Glomerular visceral epithelial cell (primary cell): ENCODE measurements around the gene OGDHL.
"Not testable (repeated sequence)": the region's sequence is repeated elsewhere in the genome, so short reads cannot be mapped to it uniquely, and the experiment has no call there.

Source experiments
- DNase-seq: peaks from one replicate; pipeline ENCODE4 v3.0.0-alpha.2; 2016; ENCODE audit errors: extremely low spot score

Gene OGDHL

DNA sequence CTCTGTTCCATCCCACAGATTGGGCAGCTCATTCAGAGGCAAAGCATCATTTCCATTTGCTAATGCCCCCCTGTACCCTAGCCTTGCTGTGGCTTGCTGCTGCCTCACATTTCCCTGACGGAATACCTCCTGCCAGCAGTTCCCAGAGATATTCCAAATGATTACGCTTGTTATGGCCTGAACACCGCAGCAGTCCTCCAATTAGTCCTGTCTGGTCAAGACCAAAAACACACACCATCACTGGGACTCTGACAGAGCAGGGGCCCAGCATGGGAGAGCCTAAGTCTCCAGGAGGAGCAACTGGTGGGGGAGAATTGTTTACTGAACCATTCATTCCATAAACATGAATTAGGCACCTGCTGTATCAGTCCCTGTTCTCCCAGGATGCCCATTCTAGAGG lies 6.1 kb downstream of the OGDHL start:
- no peak for DNase-seq

DNA sequence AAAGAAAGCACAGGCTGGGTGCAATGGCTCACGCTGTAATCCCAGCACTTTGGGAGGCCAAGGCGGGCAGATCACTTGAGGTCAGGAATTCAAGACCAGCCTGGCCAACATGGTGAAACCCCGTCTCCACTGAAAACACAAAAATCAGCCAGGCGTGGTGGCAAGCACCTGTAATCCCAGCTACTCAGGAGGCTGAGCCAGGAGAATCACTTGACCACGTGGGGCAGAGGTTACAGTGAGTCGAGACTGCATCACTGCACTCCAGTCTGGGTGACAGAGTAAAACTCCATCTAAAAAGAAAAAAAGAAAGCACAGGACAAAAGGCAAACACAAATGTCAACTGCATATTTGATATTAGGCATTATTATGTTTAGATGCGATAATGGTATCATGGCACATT lies 7.2 kb downstream of the OGDHL start:
- not testable (repeated sequence) for DNase-seq

DNA sequence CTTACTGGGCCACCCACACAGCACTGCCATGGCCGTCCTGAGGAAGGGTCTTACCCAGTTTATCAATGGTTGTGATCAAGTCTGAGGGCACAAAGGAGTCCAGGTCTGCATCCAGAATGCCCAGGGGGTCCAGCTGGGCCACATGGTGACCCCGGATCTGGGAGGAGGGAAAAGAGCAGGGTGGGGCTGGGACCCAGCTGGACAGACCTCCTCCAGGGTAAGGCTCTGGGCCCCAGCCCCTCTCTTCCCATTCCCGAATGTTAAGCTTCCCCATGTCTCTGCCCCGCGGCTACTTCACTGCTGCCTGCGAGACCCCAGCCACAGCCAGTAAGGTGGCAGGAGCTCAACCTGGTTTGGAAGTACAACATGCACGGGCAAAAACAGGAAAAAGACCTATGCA lies 9.5 kb downstream of the OGDHL start:
- DNase-seq: no peak

DNA sequence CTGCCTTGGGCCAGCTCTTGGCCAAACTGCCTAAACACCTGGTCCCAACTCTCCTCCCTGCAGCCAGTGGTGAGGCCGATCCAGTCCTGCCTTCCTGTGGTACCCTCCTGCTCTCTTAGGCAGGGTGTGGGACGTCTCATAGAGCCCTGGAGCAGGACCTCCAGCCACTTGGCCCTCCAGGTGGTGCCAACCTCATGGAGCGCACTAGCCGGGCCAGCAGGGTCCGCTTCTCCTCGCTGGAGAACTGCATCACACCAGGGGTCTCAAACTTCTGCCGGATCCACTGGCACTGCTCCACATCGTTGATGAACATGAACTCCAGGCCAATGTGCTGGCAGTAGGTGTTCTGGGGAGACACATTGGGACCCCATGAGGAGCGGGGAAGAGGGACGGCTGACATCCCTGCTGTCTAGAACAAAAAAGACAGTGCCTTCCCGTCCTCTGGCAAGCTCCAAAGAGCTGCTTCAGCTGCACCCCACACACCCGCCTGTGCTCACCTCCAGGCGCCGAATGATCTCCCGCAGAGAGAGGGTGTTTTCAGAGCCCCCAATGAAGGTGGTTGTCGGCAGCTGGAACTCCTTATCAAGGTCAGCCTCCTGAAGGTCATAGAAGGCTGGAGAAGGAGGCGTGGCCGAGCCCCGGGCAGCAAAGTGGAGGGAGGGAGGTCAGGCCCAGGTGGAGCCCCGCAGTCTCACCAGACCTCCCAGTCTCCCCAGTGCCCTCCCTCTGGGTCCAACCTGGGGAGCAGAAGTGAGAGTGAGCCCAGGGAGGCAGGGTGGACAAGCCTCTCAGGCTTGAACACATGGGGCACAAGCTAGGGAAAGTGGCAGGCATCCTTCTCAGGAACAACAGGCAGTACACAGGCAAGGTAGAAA lies 10.2 kb downstream of the OGDHL start:
- no peak for DNase-seq

DNA sequence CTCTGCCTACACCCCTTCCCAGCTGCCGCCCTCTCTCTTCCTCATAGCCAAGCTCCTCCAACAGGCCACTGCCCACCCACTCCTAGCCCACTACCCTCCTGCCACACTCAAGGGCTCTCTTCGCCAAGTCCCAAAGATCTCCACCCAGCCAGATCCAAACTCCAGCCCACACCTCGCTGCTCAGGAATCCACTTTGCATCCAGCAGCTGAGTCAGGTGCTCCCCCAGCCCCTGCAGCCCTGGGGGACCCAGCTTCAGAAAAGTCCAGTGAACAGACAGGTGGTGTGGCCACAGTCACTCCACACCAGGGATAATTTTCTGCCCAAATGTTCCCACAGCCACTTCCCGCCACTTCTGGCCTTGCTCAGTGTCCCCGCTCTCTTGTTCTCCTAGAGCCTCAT lies 10.9 kb downstream of the OGDHL start:
- DNase-seq: no peak

DNA sequence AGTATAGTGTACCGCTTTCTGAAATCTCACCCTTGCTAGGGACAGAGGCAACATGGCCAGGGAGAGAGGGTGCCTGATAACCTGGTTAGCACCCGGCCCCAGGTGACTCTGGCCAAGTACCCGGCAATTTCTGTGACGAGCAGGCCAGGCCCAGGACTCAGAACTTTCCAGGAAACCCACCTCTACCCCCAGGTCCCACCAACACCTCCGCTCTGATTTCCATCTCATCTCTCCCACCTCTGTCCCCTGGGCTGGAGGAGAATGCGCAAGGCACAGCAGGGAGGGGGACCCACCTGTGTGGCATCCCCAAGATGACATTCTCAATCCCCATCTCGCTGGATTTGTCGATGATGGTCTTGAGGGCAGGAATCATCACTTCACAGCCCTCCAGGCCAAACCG lies 11.6 kb downstream of the OGDHL start:
- DNase-seq: no peak

DNA sequence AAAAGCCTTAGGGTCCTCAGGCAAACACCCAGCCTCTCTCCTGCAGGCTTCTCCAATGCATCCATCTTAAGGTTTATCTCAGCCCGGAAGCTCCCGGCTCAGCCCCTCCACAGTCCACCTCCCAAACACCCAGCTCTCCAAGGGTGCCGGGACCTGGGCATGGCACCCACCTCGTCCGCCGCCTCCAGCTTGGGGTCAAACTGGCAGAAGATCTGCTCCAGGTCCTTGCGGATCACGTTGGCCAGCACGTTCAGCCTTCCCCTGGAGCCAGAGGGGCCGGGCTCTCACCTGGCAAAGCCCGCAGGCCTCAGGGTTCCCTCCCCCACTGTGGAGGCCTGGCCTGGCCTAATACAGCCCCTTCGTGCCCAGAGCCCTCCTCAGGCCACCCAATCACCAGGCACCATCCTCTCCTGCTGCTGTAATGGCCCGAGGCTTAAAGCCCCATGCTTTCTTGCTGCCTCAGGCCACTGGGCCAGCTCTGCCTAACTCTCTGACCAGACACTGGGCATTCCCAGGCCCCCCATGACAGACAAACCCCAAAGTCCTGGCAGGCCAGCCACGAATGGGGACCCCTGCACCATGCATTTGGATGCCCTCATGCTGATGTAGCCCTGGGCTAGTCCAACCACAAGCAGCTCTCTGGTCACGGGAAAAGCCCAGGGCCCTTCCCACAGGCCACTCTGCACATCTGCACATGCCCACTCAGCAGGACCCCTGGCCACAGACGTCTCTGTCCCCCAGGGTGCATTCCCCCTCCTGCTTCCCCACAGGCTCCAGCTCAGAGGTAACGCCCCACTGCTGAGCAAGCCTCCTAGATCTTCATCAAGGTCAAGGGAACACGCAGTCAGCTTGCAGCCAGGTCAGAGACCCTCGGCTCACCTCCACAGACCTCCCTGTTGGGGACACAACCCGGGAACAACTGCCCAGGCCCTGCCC lies 12.3 kb downstream of the OGDHL start:
- no peak for DNase-seq

DNA sequence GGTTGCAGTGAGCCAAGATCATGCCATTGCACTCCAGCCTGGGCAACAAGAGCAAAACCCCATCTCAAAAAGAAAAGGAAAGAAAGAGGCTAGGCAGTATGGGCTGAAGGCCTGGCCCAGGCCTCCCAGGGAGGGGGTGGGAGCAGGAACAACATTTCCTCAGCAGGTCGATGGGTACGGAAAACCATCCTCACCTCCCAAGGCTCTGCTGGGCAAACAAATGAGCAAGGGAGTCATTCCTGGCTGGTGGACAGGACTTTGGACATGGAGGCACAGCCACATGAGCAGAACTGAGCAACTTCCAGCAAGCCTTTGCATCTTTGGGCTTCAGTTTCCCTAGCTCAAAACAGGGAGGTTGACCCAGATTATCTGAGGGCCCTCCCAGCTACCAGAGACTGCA lies 13.0 kb downstream of the OGDHL start:
- DNase-seq: no peak

DNA sequence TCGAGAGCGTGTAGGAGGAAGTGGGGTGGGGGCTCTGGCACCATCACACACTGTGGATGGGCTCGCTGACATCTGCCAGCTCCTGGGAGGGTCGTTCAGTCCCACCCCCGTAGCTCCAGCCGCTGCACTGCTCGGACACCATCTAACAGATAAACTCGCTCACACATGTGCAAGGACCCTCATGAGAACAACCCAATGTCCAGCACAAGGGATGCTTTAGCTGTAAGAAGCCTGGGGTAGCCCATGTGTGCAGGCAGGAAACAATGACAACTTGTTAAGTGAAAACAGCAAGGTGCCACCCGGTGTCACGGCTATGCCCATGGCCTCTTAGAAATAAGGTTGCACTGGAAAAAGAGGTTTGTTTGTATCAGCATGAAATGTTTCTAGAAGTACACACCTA lies 14.1 kb downstream of the OGDHL start:
- no peak for DNase-seq

DNA sequence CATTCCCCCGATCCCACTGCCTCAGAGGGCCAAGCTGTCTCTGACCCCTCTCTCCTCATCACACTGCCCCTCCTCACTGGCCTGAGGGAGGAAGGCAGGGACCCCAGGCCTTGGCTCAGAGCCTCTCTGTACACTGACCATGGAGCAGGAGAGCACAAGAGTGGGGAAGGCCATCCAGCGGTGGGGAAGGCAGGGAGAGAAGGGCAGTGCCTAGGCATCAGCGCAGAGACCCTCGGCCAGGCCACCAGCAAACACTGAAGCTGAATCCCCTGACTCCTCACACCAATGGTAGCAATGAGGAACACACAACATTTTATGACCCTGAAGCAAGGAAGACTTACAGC lies 14.8 kb downstream of the OGDHL start:
- no peak for DNase-seq

DNA sequence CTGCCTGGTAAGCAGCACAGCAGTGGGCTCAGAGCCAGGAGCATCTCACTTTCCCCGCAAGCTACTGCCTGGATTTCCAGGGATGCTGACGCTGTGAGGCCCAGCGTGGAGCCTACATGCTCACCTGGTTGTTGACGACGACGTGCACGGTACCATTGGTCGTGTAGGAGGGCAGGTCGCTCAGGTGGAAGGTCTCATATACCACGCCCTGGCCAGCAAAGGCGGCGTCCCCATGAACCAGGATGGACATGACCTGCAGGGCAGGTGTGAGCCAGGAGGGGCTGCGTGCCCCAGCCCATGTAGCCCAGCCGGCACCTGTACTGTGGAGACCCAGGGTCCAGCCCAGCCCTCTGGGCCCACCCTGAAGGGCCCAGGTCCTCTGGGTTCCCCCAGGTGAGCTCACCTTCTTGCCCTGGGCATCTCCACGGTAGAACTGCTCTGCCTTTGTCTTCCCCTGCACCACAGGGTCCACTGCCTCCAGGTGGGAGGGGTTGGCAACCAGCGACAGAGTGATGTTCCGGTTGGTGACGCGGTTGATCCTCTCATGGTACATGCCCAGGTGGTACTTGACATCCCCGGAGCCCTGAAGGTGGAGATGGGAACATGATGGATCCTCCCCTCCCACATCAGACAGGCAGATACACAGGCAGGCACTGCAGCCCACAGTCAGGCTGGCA lies 15.4 kb downstream of the OGDHL start:
- DNase-seq: no peak

DNA sequence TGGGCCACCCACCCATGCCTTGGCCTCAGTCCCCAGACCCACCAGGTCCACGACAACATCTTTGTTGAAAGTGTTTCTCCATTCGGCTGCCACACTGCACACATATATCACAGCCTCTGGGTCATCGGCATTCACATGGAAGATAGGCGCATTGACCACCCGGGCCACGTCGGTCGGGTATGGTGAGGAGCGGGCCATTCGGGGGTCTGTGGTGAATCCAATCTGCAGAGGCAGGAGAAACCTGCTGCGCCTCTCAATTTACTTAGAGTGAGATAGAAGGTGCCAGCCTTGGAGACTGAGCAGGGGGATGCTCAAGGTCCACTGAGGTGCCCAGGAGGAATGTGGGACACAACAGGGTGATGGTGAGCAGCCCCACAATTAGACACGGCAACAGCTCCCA lies 16.4 kb downstream of the OGDHL start:
- DNase-seq: no peak

DNA sequence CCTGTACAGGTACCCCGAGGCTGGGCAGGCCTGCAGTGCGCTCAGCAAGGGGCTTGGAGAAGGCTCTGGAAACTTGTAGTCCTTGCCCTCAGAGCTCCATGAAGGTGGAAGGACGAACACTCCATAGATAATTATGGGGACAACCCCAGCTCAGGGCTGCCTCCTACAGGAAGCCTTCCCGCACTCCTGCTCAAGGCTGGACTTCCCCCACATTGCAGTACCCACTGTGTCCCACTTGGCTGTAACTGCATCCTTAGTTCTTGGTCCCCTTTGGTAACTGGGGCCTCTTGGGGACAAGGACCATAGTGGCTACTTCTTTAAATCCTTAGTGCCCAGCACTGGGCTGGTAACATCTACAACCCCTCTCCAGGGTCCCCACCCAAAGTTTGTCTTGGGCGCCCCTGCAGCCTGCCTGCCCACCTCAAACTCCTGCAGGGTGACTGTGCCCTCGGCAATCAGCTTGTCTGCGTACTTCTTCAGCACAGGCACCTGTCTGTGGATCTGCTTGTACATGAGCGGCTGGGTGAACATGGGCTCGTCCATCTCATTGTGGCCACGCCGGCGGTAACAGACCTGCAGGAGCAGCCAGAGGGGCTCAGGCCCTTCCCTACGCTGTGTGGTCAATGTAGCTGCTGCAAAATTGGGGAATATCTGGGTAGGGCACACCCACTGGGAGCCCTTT lies 17.1 kb downstream of the OGDHL start:
- DNase-seq: no peak

DNA sequence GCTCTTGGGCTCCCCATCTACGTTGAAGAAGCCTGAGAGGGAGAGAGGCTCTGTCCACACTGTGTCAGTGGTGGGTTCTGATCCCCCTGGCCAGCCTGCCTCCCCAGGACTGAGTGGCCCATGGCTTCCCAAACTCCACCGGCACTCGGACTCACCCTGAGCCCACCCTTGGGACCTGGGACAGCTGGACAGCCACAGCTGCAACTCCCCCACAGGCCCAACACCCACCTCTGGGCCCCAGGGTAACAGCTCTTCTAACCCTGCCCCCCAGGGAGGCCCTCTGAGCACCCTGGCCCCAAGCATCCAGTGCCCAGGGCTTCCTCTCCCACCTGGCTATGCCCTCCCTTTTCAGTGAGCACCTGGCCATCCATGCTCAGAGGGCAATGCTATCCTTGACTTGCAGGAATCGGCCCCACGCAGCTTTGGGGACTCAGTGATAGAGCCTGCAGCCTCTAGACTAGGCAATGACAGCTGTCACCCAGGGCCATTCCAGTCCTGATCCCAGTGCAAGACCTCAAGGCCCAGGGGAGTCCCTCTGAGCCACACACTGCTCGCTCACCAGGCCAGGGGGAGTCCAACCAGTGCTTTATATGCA lies 17.9 kb downstream of the OGDHL start:
- no peak for DNase-seq

DNA sequence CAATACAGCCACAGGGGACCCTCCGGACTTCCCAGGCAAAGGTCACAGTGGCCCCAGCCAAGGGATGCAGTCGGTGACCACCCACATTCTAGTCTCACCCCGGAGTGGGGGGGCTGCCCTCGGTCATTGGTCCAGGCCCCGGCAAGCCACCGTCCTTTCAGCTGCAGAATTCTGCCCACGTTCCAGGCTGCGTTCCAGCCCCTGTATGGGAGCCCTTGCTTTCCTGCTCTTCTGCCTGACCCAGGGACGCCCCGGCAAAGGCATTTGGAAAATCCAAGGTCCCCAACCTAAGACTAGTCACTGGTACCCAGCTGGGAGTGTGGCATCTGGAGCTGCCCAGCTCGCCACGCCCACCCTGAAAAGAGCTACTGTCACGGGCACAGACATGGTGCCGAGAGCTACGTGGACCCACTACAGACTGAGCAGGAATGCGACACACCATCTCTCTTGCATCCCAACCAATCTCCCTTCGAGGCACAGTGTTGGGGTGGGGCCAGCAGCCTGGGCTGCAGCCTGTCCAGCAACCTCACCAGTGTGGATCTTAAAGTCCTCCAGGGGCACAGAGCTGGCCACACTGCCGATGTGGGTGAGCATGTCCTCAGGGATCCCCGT lies 18.6 kb downstream of the OGDHL start:
- no peak for DNase-seq

DNA sequence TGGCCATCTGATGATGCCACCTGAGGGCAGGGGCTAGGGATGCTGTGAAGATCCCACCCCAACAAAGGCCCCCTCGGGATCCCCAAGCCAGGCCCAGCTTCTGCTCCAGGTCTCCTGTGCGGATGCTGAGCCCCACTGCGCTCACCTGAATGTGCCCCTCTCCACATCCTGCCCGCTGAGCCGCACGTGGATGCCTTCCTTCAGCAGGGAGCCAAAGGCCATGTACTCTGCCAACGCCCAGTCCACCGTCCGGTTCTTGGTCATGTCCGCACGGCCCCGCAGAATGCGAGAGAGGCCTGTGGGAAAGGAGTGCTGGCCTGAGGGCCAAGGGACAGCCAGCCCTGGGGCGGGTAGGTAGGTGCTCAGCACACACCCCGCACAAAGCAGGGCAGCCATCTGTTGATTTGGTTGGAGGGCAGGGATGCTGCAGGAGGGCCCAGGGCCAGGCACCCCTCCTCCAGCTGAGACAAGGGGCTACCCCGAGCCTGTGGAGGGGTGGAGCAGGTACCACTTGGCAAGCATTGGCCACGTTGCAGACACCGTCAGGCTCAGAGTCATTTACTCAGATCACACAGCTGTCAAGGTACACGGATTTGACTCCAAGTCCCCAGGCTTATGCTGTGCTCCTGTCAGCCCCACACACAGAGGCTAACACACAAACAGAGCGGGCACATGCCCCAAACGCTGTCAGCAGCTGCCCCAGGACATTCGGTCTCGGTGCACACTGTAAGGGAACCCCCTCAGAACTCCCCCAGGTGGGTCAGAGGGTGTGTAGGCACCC lies 19.2 kb downstream of the OGDHL start:
- no peak for DNase-seq

DNA sequence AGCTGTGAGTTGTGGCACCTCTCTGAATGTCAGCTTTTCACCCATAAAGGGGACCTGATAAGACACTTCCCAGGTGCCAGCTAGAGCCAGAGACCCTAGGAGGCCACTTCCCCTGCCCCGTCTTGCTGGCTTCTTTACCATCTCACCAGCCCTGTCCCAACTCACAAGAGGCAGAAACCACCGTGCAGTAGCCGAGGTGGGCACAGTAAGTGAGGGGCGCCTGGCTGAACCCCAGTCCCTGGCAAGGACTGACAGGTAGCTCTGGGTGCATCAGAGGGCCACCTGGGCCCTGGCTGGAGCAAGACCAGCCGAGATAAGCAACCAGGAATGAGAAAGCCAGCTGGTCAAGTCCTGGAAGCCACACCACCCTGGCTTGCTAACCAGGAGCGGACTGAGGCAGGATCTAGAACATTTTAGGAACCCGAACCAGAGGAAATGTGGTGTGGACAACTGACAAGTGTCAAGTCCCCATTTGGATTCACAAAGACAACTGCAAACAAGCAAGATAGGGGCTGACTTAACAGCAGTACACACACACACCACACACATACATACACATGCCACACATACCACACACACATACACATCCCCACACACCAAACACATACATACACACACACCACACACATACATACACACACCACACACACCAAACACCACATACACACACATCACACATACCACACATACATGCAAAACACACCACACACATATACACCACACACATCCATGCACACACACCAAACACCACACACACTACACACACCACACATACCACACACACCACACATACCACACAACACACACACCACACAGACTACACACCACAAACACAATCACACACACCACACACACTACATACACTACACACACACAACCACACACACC lies 20.8 kb downstream of the OGDHL start:
- no peak for DNase-seq

DNA sequence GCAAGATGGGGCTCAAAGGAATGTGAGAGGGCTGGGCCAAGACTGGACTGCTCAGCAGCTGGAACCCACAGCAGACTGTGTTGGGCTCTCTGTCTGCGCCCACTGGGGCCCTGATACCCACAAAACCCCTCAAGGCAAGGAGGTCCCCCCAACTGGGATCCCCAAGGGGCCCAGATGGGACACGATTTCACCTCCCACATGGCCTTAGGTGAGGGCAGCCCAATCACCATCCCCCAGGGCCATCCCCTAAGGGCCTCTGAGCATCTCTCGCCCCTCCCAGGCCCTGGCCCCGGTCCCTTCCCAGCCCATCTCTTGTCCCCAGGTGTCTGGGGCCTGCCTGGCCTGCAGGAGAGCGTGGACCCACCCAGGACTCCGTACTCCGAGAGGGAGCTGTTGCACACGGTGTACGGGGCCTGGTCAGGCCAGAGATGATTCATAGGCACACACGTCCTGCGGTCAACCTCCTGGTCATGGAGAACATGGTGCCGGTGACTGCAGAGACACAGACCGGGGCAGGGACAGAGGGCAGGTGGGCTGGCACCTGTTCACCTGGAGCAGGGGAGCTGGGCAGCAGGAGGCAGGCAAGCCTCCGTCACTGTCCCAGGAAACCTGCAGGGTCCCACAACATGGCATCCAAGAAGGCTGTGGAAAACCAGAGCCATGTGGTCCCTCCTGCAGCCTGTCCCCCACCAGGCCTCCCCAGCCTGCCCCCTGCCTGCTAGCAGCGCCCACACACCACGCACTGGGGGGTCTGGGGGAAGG lies 21.6 kb downstream of the OGDHL start:
- no peak for DNase-seq
